Esophagus squamous epithelium (tissue), 5 donors: Measurements from ENCODE around the gene MRPS26. TPM values are rescaled to one million over a fixed set of nuclear protein-coding genes. Genes with fewer than 3 reads are reported as not detected.

Source experiments
- DNase-seq: peaks from one replicate; lab custom pipeline; 2025; lab: John Stamatoyannopoulos, UW
- H3K27ac ChIP-seq, 4 donors: fragments of 200-600 bp; sonication (generic); one replicate each; pipeline ENCODE4 v1.5.1; 2016 to 2019; ENCODE audit warnings: mild to moderate bottlenecking in 1 of 4
- H3K27me3 ChIP-seq, 4 donors: fragments of 200-600 bp; sonication (generic); 1 replicate in 3 of 4; 2 replicates in 1 of 4; pipeline versions ENCODE4 v1.5.1 to v1.6.0; 2017 to 2021; ENCODE audit warnings: antibody characterized with exemption in 1 of 4
- H3K36me3 ChIP-seq, 3 donors: fragments of 200-600 bp; sonication (generic); one replicate each; pipeline ENCODE4 v1.5.1; 2016 to 2019
- H3K4me1 ChIP-seq, 3 donors: fragments of 200-600 bp; sonication (generic); one replicate each; pipeline ENCODE4 v1.5.1; 2017 to 2019
- H3K4me3 ChIP-seq, 4 donors: fragments of 200-600 bp; sonication (generic); 1 replicate in 3 of 4; 2 replicates in 1 of 4; pipeline ENCODE4 v1.5.1; 2016 to 2019; ENCODE audit warnings: mild to moderate bottlenecking in 2 of 4, moderate library complexity in 1 of 4
- H3K9me3 ChIP-seq, 3 donors: fragments of 200-600 bp; sonication (generic); one replicate each; pipeline ENCODE4 v1.5.1; 2016 to 2019
- POLR2A ChIP-seq, 4 donors: fragments of 450-650 bp; IDR thresholded peaks; one replicate each; pipeline ENCODE4 v1.6.1; 2017; ENCODE audit warnings: antibody characterized with exemption in 4 of 4, mild to moderate bottlenecking in 4 of 4, moderate library complexity in 3 of 4
- WGBS, 2 donors: methylation state at CpG; one replicate each; pipeline ENCODE4 v1.1.5; 2018; 5-methylcytosine and 5-hydroxymethylcytosine counted together
- intact Hi-C: fragments of 100-400 bp; cut with DNase I; formaldehyde crosslinking; loops from one replicate; pipeline ENCODE4 v1.15.0; 2022
- total RNA-seq, 4 donors: library from RNA; depleted of rRNA; stranded (reverse); fragments of >200 nt; gene quantifications; one replicate each; pipeline ENCODE4 v1.1.0, GENCODE V29; 2016
- TF ChIP-seq, protein P1 (sequence below), 6 experiments: fragments of 450-650 bp in 4 of 6; fragments of 200-600 bp in 2 of 6; sonication (generic) in 2 of 6; IDR thresholded peaks; one replicate each; pipeline ENCODE4 v1.5.1; 2016 to 2019; ENCODE audit warnings: antibody characterized with exemption in 6 of 6, mild to moderate bottlenecking in 4 of 6, moderate library complexity in 4 of 6
- donor health status: DM: yes; HTN: yes; CAD: no.

The MRPS26 gene
- total RNA-seq, 4 donors from 2014 or later = 39.5 to 60.7 (median 50.9) TPM

GRCh38 chr20:3094848-3095629 lies 49.2 kb downstream of the MRPS26 start:
- intact Hi-C loops = no loop called here
- 63% methylated on average over 7 to 11 of the region's 13 CpGs for WGBS, 2 donors
- peaks cover 0 to 59% (median 4%) of the 10 kb centered on the region in 4 donors for H3K27me3 ChIP-seq
- H3K27ac ChIP-seq = no peak overlapping the region
- no peaks in the 10 kb centered on the region for H3K9me3 ChIP-seq
- DNase-seq = no peak
- H3K36me3 ChIP-seq = no peaks in the 10 kb centered on the region
- H3K4me1 ChIP-seq = peaks cover 2 to 12% (median 5%) of the 10 kb centered on the region in 3 donors
- H3K4me3 ChIP-seq = no peak overlapping the region
- TF ChIP-seq, protein P1, sequence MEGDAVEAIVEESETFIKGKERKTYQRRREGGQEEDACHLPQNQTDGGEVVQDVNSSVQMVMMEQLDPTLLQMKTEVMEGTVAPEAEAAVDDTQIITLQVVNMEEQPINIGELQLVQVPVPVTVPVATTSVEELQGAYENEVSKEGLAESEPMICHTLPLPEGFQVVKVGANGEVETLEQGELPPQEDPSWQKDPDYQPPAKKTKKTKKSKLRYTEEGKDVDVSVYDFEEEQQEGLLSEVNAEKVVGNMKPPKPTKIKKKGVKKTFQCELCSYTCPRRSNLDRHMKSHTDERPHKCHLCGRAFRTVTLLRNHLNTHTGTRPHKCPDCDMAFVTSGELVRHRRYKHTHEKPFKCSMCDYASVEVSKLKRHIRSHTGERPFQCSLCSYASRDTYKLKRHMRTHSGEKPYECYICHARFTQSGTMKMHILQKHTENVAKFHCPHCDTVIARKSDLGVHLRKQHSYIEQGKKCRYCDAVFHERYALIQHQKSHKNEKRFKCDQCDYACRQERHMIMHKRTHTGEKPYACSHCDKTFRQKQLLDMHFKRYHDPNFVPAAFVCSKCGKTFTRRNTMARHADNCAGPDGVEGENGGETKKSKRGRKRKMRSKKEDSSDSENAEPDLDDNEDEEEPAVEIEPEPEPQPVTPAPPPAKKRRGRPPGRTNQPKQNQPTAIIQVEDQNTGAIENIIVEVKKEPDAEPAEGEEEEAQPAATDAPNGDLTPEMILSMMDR (IDR thresholded peaks at IDR 0.05) = no peak
- no peak for TF ChIP-seq POLR2A (IDR thresholded peaks at IDR 0.05)

Other genes with a start within 250 kb of the MRPS26 start
- gene CPXM1, start 245.4 kb upstream of the MRPS26 start, total RNA-seq = 1 to 10 TPM in 2 of 4 donors, under 1 TPM in 2; 0.15 to 3.8 (median 0.93) TPM
- gene C20orf141, start 231.1 kb upstream of the MRPS26 start, total RNA-seq = not detected
- gene TMEM239, start 229.7 kb upstream of the MRPS26 start, total RNA-seq = not detected
- gene PCED1A, start 205.4 kb upstream of the MRPS26 start, total RNA-seq = 10 to 100 TPM in 3 of 4 donors, 1 to 10 TPM in 1; 9.0 to 25.6 (median 16.6) TPM
- gene VPS16, start 205.3 kb upstream of the MRPS26 start, total RNA-seq = 10 to 100 TPM; 20.9 to 36.7 (median 28.5) TPM
- gene PTPRA, start 172.6 kb upstream of the MRPS26 start, total RNA-seq = 10 to 100 TPM; 26.2 to 53.7 (median 42.4) TPM
- not detected for gene GNRH2, start 2.4 kb upstream of the MRPS26 start, total RNA-seq
- gene OXT, start 25.6 kb downstream of the MRPS26 start, total RNA-seq = not detected
- not detected for gene AVP, start 38.7 kb downstream of the MRPS26 start, total RNA-seq
- 10 to 100 TPM; 13.4 to 19.8 (median 16.5) TPM for gene FASTKD5, start 113.8 kb downstream of the MRPS26 start, total RNA-seq
- 1 to 10 TPM; 3.0 to 5.1 (median 3.5) TPM for gene UBOX5, start 113.8 kb downstream of the MRPS26 start, total RNA-seq
- gene LZTS3, start 127.5 kb downstream of the MRPS26 start, total RNA-seq = 1 to 10 TPM; 1.1 to 6.3 (median 4.4) TPM
- gene DDRGK1, start 158.6 kb downstream of the MRPS26 start, total RNA-seq = 10 to 100 TPM; 59.2 to 71.7 (median 66.4) TPM
- gene ITPA, start 163.4 kb downstream of the MRPS26 start, total RNA-seq = 10 to 100 TPM; 47.1 to 54.5 (median 48.7) TPM
- gene SLC4A11, start 193.1 kb downstream of the MRPS26 start, total RNA-seq = 10 to 100 TPM in 3 of 4 donors, 1 to 10 TPM in 1; 7.2 to 24.7 (median 17.7) TPM